Stimulated activated CD4-positive, alpha-beta T cell treated with anti-CD3 and anti-CD28 coated beads, Interleukin-1b, Interleukin-23, amount 100 ng/mL, for 1 hour (primary cell): ENCODE results near the gene HELQ.
"Not testable (repeated sequence)": the region's sequence is repeated elsewhere in the genome, so short reads cannot be mapped to it uniquely, and the experiment has no call there.

ENCODE experiments used
- DNase-seq, 2 donors: peaks; one replicate each; pipeline ENCODE4 v3.0.0-alpha.2; 2020; ENCODE audit warnings: low read depth in 2 of 2

HELQ gene

GRCh38 chr4:83436680-83437079 is 18.9 kb downstream of the HELQ start:
- no peak for DNase-seq

DNA sequence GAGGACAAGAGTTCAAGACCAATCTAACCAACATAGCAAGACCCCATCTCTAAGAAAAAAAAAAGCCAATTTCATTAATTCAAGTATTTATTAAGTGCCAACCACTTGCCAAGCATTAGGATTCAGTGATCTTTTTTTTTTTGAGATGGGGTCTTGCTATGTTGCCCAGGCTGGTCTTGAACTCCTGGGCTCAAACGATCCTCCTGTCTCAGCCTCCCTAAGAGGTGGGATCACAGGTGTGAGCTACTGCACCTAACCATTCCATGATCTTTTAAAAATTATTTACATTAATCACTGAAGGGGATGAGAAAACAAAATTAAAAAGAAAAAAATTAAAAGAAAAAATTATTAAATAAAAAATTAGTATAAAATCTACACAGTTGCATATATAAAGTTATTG is 24.4 kb downstream of the HELQ start:
- DNase-seq = no peak

DNA sequence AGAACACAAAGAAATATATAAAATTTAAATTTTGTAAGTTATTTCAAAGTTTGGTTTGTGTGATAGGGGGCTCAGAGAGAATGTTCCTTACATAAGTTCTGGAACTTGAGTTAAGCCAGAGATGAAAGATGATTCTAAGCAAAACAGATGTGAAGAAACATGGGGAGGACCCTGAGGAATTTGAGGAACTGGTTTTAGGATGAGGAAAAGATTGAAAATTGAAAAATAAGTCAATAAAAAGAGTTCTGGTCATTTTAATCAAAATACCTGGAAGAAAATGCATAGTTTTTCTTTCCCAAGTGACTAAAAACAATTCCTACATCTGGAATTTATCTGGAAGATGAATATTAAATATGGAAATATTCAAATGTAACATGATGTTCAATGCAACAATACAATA is 37.4 kb downstream of the HELQ start:
- DNase-seq = no peak

DNA sequence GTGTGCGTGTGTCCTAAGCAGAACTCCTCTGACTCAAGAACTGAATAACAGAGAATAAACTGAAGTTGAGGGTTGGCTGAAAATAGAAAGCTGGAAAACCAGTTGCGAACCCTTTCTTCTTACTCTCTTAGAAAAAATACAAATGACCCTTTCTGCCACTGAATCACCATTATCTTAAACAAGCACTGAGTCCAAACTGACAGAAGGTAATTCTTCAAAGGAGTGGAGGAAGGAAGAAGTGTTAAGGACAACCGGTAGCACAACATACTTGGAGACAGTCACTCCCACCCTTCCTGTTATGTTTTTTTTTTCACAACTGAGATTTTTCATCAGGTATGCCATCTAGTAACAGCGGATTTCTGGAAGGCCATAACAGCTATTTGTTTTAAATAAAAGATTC is 38.1 kb downstream of the HELQ start:
- DNase-seq = no peak

DNA sequence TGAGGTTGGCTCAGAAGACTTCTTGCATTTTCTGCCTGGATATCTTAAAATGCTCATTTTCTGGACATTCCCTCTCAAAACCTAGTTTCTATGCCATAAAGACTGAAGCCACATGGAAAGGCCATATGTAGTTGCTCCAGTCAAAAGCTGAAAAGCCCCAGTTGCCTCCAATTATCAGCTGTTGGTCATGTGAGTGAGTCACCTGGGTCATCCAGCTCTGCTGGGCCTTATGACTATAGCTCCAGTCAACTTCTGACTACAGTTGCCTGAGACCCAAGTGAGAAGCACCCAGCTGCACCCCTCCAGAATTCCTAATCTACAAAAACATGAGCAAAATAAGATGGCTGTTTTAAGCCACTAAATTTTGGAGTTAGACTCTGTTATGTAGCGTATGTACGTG is 41.9 kb downstream of the HELQ start:
- DNase-seq = no peak

- DNase-seq = no peak
These were observed 46.7 kb downstream of the HELQ start for GRCh38 chr4:83408908-83409307.

DNA sequence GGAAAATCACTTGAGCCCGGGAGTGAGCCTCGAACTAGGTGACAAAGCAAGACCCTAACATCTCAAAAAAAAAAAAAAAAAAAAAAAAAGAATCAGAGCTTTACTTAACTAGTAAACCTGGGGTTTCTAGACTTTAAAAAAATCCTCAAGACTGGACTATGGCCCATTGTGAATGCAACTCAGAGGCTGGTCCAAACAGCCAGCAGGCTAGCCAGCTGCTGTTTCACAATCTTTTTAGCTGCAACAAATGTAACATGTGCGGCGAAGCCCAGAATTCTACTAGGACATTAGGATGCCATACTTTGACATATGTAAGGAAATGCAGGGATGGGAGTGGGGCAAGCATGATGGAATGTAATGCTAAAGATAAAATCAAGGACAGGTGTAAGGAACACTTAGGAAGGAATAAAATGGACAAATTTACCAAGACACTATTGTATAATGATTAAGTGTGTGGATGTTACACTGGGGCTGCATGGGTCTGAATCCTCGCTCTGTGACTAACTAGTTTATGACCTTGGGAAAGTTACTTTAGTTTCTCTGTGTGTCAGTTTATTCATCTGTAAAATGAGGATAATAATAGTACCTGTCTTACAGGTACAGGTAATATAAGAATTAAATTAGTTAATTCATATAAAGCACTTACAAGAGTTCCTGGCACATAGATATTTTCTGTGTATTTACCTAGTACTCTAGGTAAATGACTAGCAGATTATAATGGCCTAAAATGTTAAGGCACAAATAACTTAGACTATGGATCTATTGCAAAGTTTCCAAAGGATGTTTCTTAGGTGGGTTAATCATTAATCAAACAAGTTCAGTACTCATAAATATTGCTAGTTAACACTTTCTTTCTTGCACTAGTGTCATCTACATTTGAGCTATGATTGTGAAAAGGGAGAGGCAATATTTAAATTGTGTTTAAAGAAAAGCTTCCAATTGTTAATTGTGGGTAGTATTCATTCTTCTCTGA is 49.5 kb downstream of the HELQ start:
- no peak for DNase-seq

DNA sequence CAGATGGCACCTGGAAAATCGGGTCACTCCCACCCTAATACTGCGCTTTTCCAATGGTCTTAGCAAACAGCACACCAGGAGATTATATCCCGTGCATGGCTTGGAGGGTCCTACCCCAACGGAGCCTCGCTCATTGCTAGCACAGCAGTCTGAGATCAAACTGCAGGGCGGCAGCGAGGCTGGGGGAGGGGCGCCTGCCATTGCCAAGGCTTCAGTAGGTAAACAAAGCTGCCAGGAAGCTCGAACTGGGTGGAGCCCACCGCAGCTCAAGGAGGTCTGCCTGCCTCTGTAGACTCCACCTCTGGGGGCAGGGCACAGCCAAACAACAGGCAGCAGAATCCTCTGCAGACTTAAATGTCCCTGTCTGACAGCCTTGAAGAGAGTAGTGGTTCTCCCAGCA is 57.5 kb downstream of the HELQ start:
- not testable (repeated sequence) for DNase-seq

- DNase-seq = no peak
These were observed 61.7 kb downstream of the HELQ start for GRCh38 chr4:83393908-83394307.

- no peak for DNase-seq
These were observed 63.1 kb downstream of the HELQ start for GRCh38 chr4:83392562-83392961.

- no peak for DNase-seq
These were observed 64.7 kb downstream of the HELQ start for GRCh38 chr4:83390944-83391343.

DNA sequence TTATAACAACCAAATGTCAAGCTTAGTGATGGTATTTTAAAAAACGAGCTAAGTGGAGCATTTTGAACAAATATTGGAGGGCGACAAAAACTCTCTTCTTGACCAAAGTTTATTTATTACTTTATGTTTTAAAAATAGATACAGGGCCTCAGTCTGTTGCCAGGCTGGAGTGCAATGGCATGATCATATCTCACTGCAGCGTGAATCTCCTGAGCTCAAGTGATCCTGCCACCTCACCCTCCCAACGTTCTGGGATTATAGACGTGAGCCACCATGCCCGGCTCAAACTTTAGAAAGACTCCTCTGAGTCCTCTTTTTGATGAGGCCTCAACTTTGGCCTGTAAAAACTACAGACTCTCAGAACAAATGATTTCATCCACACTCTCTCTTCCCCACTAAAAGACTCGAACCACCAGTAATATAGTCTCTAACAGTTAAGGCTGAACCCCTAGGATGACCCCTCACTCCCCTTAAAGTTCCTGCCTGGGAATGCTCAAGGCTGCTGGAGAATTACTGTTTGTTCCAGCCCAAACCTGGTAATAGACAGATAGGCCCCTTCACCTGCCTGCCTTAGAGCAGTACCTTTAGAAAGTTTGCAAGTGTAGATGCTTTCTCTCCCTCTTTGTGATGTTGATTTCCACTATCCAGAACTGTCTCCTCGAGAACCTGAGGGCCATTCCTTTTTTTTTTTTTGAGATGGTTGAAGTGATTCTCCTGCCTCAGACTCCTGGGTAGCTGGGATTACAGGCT is 65.7 kb downstream of the HELQ start:
- DNase-seq = no peak

- no peak for DNase-seq
These were observed 66.4 kb downstream of the HELQ start for GRCh38 chr4:83389037-83389720.

DNA sequence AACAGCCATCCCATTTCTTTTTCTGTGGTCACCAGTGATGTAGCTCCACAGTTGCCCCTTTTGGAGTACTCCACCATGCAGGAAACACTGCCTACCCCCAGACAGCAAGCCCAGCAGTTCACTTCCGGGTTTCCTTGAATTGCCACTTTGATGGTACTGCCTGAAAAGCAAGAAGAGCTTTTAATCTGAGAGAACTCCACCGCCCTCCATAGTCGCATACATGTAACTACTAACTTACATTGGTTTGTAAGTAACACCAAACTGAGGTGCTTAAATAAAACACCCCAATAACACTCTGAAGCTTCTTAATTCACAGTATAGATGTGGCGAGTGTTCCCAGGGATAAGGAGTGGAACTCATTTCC is 67.3 kb downstream of the HELQ start:
- DNase-seq = no peak

DNA sequence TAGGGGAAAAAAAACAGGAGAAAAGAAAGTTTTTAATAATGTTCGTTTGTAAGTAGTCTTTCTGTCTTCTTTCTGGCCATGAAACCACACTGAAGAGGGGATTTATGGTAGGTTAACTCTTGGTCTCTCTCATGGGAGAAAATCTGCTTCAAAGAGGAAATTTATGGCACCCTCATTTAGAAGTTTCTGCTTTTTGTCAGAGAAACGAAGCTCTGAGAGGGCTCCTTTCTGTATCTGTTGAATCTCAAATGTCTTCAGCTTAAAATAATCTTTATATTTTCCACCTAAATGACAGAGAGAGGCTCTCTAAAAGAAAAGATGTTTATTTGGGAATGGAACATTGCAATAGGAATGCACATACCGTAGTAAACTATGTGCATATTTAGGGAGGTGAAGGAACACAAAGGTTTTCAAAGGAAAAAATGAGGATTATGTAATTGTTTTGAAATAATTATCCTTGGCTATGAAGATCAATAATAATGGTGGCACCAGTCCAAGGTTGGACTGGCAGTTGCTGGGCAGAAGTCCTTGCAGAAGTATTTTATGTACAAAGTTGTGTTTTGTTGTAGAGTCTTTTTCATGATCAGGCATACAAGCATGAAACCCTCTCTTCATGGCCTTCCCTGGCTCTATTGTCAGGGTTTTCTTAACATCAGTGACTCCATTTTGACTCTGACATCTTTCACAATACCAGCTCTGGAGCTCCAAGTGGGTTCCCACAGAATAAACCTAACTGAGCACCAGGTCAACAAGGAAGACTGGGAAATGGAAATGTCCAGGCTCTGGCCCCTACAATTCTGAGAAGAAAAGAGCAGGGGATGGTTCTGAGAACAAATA is 67.9 kb downstream of the HELQ start:
- DNase-seq = no peak

- DNase-seq = no peak
These were observed 68.6 kb downstream of the HELQ start for GRCh38 chr4:83387012-83387411.

DNA sequence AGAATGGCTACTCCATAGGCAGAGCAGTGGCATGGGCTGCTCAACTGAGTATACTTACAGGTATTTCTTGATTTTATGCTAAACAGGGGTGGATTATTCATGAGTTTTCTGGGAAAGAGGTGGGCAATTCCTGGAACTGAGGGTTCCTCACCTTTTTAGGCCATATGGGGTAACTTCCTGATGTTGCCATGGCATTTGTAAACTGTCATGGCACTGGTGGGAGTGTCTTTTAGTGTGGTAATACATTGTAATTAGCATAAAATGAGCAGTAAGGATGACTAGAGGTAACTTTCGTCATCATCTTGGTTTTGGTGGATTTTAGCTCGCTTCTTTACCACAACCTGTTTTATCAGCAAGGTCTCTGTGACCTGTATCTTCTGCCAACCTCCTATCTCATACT is 72.8 kb downstream of the HELQ start:
- no peak for DNase-seq

DNA sequence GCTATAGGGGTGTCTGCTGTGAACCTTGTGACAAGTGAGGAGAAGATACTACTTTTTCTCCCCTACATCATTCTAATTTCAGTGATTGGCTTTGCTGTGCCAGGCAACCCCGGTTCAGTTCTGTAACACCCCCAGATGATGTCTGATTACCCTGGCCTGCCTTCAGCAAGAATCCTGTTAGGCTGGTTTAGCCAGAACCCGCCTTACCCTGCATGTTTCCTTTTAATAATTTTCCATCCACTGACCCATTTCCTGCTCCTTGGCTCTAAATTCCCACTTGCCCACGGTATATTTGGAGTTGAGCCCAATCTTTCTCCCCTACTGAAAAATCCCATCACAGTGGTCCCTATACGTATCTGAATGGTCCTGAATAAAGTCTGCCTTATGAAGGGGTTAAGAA is 74.5 kb downstream of the HELQ start:
- DNase-seq = no peak

- DNase-seq = no peak
These were observed 77.2 kb downstream of the HELQ start for GRCh38 chr4:83378419-83378818.

DNA sequence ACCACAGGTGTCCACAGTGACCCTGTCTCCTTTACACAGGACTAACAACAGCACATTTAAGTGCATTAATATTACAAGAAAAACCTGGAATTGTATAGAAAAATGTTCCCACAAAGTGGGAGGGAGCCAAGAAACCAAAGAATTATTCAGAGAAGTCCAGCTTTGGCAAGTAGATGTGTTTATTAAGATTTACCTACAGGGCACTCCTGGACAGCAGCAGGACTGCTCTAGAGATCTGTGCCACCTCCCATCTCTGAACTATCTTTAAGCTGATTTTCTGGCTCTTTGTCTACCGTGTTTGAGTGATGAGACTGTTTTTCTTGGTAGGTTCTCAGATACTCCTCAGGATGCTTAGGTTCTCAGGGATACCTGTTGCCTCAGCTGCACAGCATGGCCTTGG is 82.7 kb downstream of the HELQ start:
- no peak for DNase-seq

- no peak for DNase-seq
These were observed 83.7 kb downstream of the HELQ start for GRCh38 chr4:83371936-83372335.

DNA sequence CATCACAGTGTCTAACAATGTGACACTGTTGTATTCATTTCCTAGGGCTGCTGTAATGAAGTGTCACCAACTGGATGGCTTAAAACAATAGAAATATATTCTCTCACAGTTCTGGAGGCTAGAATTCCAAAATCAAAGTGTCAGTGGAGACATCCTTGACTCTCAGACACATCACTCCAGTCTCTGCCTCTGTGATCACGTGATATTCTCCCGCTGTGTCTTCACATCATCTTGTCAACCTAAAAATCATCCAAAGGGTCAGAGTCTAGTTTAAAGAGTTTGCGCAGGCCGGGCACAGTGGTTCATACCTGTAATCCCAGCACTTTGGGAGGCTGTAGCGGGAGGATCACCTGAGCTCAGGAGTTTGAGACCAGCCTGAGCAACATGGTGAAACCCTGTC is 84.4 kb downstream of the HELQ start:
- DNase-seq = no peak
